Suprapubic skin (tissue), 4 donors: ENCODE results near the gene OXCT1. TPM values are rescaled to one million over a fixed set of nuclear protein-coding genes. Genes with fewer than 3 reads are reported as not detected.

Experiments
- DNase-seq, 2 donors: peaks; one replicate each; pipeline ENCODE4 v3.0.0-alpha.2; 2019; ENCODE audit warnings: low spot score in 2 of 2
- H3K27ac ChIP-seq: fragments of 200-600 bp; sonication (generic); one replicate; pipeline ENCODE4 v1.5.1; 2019
- H3K27me3 ChIP-seq: fragments of 200-600 bp; sonication (generic); one replicate; pipeline ENCODE4 v1.5.1; 2019
- H3K36me3 ChIP-seq: fragments of 200-600 bp; sonication (generic); one replicate; pipeline ENCODE4 v1.5.1; 2019
- H3K4me1 ChIP-seq: fragments of 200-600 bp; sonication (generic); one replicate; pipeline ENCODE4 v1.5.1; 2019
- H3K4me3 ChIP-seq: fragments of 200-600 bp; sonication (generic); one replicate; pipeline ENCODE4 v1.5.1; 2019; ENCODE audit warnings: mild to moderate bottlenecking
- H3K9me3 ChIP-seq: fragments of 200-600 bp; sonication (generic); one replicate; pipeline ENCODE4 v1.5.1; 2019
- CTCF ChIP-seq, 2 donors: fragments of 200-600 bp in 1 of 2; fragments of 450-650 bp in 1 of 2; sonication (generic) in 1 of 2; IDR thresholded peaks; one replicate each; pipeline ENCODE4 v1.5.1; 2016 to 2019; ENCODE audit warnings: antibody characterized with exemption in 2 of 2, mild to moderate bottlenecking in 1 of 2, moderate library complexity in 1 of 2
- EP300 ChIP-seq: sonication (generic); formaldehyde crosslinking; IDR thresholded peaks from one replicate; pipeline ENCODE4 v1.6.1; 2017; ENCODE audit warnings: antibody characterized with exemption
- POLR2A ChIP-seq, 2 donors: fragments of 450-650 bp; IDR thresholded peaks; one replicate each; pipeline ENCODE4 v1.6.1; 2017; ENCODE audit warnings: antibody characterized with exemption in 2 of 2, mild to moderate bottlenecking in 2 of 2, moderate library complexity in 2 of 2
- POLR2AphosphoS5 ChIP-seq, 3 donors: sonication (generic); formaldehyde crosslinking; IDR thresholded peaks; one replicate each; pipeline ENCODE4 v1.6.1; 2017; ENCODE audit warnings: antibody characterized with exemption in 3 of 3
- WGBS: methylation state at CpG from one replicate; pipeline ENCODE4 v1.1.5; 2018; 5-methylcytosine and 5-hydroxymethylcytosine counted together
- total RNA-seq, 4 donors: library from RNA; depleted of rRNA; stranded (reverse); fragments of >200 nt; gene quantifications; one replicate each; pipeline ENCODE4 v1.1.0, GENCODE V29; 2016

The OXCT1 gene
- total RNA-seq, 4 donors from 2014 or later = 17.4 to 71.9 (median 24.7) TPM

- Histone ChIP-seq H3K9me3 (no peaks in the 10 kb centered on the region), H3K27me3 (no peaks in the 10 kb centered on the region), H3K36me3 (no peaks in the 10 kb centered on the region), H3K27ac (no peak overlapping the region), H3K4me1 (no peaks in the 10 kb centered on the region), H3K4me3 (no peak overlapping the region)
- no peak for TF ChIP-seq POLR2AphosphoS5 (IDR thresholded peaks at IDR 0.05)
- TF ChIP-seq POLR2A (IDR thresholded peaks at IDR 0.05) = no peak
- no peak for TF ChIP-seq EP300
- TF ChIP-seq CTCF (IDR thresholded peaks at IDR 0.05) = no peak
- 54% methylated on average over 2 of the region's 2 CpGs for WGBS
- DNase-seq = no peak
These were observed 21.0 kb upstream of the OXCT1 start for GRCh38 chr5:41891066-41891707.

GRCh38 chr5:41885286-41885685, 15.1 kb upstream of the OXCT1 start:
- Histone ChIP-seq H3K4me1 (no peaks in the 10 kb centered on the region), H3K27ac (no peak overlapping the region), H3K36me3 (no peaks in the 10 kb centered on the region), H3K4me3 (no peak overlapping the region), H3K27me3 (no peaks in the 10 kb centered on the region), H3K9me3 (no peaks in the 10 kb centered on the region)
- DNase-seq = no peak
- TF ChIP-seq EP300 (no peak), CTCF (IDR thresholded peaks at IDR 0.05) (no peak), POLR2AphosphoS5 (IDR thresholded peaks at IDR 0.05) (no peak), POLR2A (IDR thresholded peaks at IDR 0.05) (no peak)

- Histone ChIP-seq H3K27me3 (no peaks in the 10 kb centered on the region), H3K27ac (no peak overlapping the region), H3K36me3 (no peaks in the 10 kb centered on the region), H3K4me1 (no peaks in the 10 kb centered on the region), H3K4me3 (no peak overlapping the region), H3K9me3 (no peaks in the 10 kb centered on the region)
- TF ChIP-seq CTCF (IDR thresholded peaks at IDR 0.05) (no peak), POLR2A (IDR thresholded peaks at IDR 0.05) (no peak), POLR2AphosphoS5 (IDR thresholded peaks at IDR 0.05) (no peak)
- DNase-seq = no peak
- WGBS = 90% methylated on average over 2 of the region's 2 CpGs
These were observed 13.7 kb upstream of the OXCT1 start for GRCh38 chr5:41883936-41884335.

- TF ChIP-seq EP300 (no peak), POLR2A (IDR thresholded peaks at IDR 0.05) (no peak), CTCF (IDR thresholded peaks at IDR 0.05) (no peak), POLR2AphosphoS5 (IDR thresholded peaks at IDR 0.05) (no peak)
- WGBS = 65% methylated on average over 3 of the region's 3 CpGs
- no peaks in the 10 kb centered on the region for H3K27me3 ChIP-seq
- no peak for DNase-seq
- H3K4me1 ChIP-seq = no peaks in the 10 kb centered on the region
- no peak overlapping the region for H3K4me3 ChIP-seq
- H3K36me3 ChIP-seq = no peaks in the 10 kb centered on the region
- H3K27ac ChIP-seq = no peak overlapping the region
- no peaks in the 10 kb centered on the region for H3K9me3 ChIP-seq
These were observed 13.0 kb upstream of the OXCT1 start for GRCh38 chr5:41883243-41883642.

- Histone ChIP-seq H3K36me3 (no peaks in the 10 kb centered on the region), H3K4me3 (no peak overlapping the region), H3K4me1 (no peaks in the 10 kb centered on the region), H3K9me3 (no peaks in the 10 kb centered on the region), H3K27me3 (no peaks in the 10 kb centered on the region), H3K27ac (no peak overlapping the region)
- no peak for DNase-seq
- TF ChIP-seq CTCF (IDR thresholded peaks at IDR 0.05) (no peak), EP300 (no peak), POLR2AphosphoS5 (IDR thresholded peaks at IDR 0.05) (no peak), POLR2A (IDR thresholded peaks at IDR 0.05) (no peak)
- WGBS = 79% methylated on average over 5 of the region's 5 CpGs
These were observed 12.5 kb upstream of the OXCT1 start for GRCh38 chr5:41882765-41883164.
